Neural cell (in vitro differentiated cells): ENCODE data around the gene POLK. TPM values are rescaled to one million over a fixed set of nuclear protein-coding genes. Genes with fewer than 3 reads are reported as not detected.

Source experiments
- H2AFZ ChIP-seq: fragments of 200-600, 300-800 bp; sonication (generic), shearing (Covaris generic); 2 replicates; pipeline ENCODE4 v1.6.0; 2014; ENCODE audit warnings: low read depth, mild to moderate bottlenecking, antibody characterized with exemption, low read length, moderate library complexity
- H3F3A ChIP-seq: fragments of 200-600 bp; shearing (Covaris generic); 2 replicates; pipeline ENCODE4 v1.6.1; 2016; ENCODE audit warnings: mild to moderate bottlenecking, moderate library complexity, mixed read lengths, antibody characterized with exemption, low read length; ENCODE audit not compliant: insufficient read depth, poor library complexity, severe bottlenecking
- H3K27ac ChIP-seq: fragments of 200-600, 300-800 bp; sonication (generic), shearing (Covaris generic); 2 replicates; pipeline ENCODE4 v1.5.1; 2014; ENCODE audit warnings: mild to moderate bottlenecking, low read length, moderate library complexity
- H3K27me3 ChIP-seq: fragments of 300-800, 200-600 bp; sonication (generic), shearing (Covaris generic); 2 replicates; pipeline ENCODE4 v1.6.0; 2014; ENCODE audit warnings: mild to moderate bottlenecking, low read depth, low read length, moderate library complexity; ENCODE audit not compliant: insufficient read depth
- H3K36me3 ChIP-seq: fragments of 300-800, 200-600 bp; sonication (generic), shearing (Covaris generic); 2 replicates; pipeline ENCODE4 v1.5.1; 2014; ENCODE audit warnings: mild to moderate bottlenecking, antibody characterized with exemption, low read length, moderate library complexity; ENCODE audit not compliant: insufficient read depth
- H3K4me2 ChIP-seq: fragments of 300-800, 200-600 bp; sonication (generic), shearing (Covaris generic); 2 replicates; pipeline ENCODE4 v1.6.0; 2014; ENCODE audit warnings: mild to moderate bottlenecking, low read length
- H3K4me3 ChIP-seq: fragments of 300-800, 200-600 bp; sonication (generic), shearing (Covaris generic); 2 replicates; pipeline ENCODE4 v1.5.1; 2014; ENCODE audit warnings: mild to moderate bottlenecking, low read length, moderate library complexity
- H3K79me2 ChIP-seq: fragments of 200-600 bp; shearing (Covaris generic); replicated peaks from 2 replicates; pipeline ENCODE4 v1.6.0; 2014; ENCODE audit warnings: mild to moderate bottlenecking, low read length, moderate library complexity; ENCODE audit not compliant: insufficient read depth
- H3K9ac ChIP-seq: fragments of 300-800, 200-600 bp; sonication (generic), shearing (Covaris generic); 2 replicates; pipeline ENCODE4 v1.6.1; 2016; ENCODE audit warnings: mild to moderate bottlenecking, low read length, mixed read lengths
- H3K9me2 ChIP-seq: fragments of 200-600 bp; shearing (Covaris generic); 2 replicates; pipeline ENCODE4 v1.6.1; 2016; ENCODE audit warnings: mild to moderate bottlenecking, low read length, mixed read lengths; ENCODE audit not compliant: insufficient read depth
- H3K9me3 ChIP-seq: fragments of 200-600, 300-800 bp; sonication (generic), shearing (Covaris generic); 2 replicates; pipeline ENCODE4 v1.6.1; 2016; ENCODE audit warnings: mild to moderate bottlenecking, mixed run types, low read length, moderate library complexity, mixed read lengths
- H4K20me1 ChIP-seq: fragments of 200-600 bp; shearing (Covaris generic); 2 replicates; pipeline ENCODE4 v1.6.1; 2016; ENCODE audit warnings: mild to moderate bottlenecking, mixed run types; ENCODE audit not compliant: insufficient read depth
- EP300 ChIP-seq: fragments of 450-650 bp; conservative IDR thresholded peaks from 2 replicates; pipeline ENCODE4 v1.6.1; 2014; ENCODE audit warnings: antibody characterized with exemption, mild to moderate bottlenecking, moderate library complexity; ENCODE audit not compliant: poor library complexity, severe bottlenecking
- EZH2 ChIP-seq: fragments of 200-600, 300-800 bp; shearing (Covaris generic), sonication (generic); IDR thresholded peaks from 2 replicates; pipeline ENCODE4 v1.6.1; 2014; ENCODE audit warnings: antibody characterized with exemption, low read length, borderline replicate concordance, mild to moderate bottlenecking; ENCODE audit not compliant: insufficient read depth, poor library complexity, severe bottlenecking
- MXI1 ChIP-seq: fragments of 450-650 bp; conservative IDR thresholded peaks from 2 replicates; pipeline ENCODE4 v1.6.1; 2014; ENCODE audit warnings: antibody characterized with exemption, mild to moderate bottlenecking; ENCODE audit not compliant: poor library complexity, severe bottlenecking
- POLR2AphosphoS5 ChIP-seq: IDR thresholded peaks from 2 replicates; pipeline ENCODE4 v1.6.1; 2012
- RAD21 ChIP-seq: fragments of 450-650 bp; conservative IDR thresholded peaks from 2 replicates; pipeline ENCODE4 v1.6.1; 2014; ENCODE audit warnings: antibody characterized with exemption, mild to moderate bottlenecking, moderate library complexity
- SMC3 ChIP-seq: fragments of 450-650 bp; conservative IDR thresholded peaks from 2 replicates; pipeline ENCODE4 v1.6.1; 2014; ENCODE audit warnings: antibody characterized with exemption, mild to moderate bottlenecking, moderate library complexity; ENCODE audit not compliant: poor library complexity
- TAF1 ChIP-seq: IDR thresholded peaks from 2 replicates; pipeline ENCODE4 v1.6.1; 2012; ENCODE audit warnings: low read depth
- polyA plus RNA-seq: library from polyadenylated mRNA; depleted of rRNA; stranded (reverse); fragments of >200 nt; gene quantifications from 2 replicates; pipeline ENCODE4 v1.2.3, GENCODE V29; 2014
- TF ChIP-seq, protein P1 (sequence below): IDR thresholded peaks from 2 replicates; pipeline ENCODE4 v1.6.1; 2012; ENCODE audit warnings: borderline replicate concordance
- TF ChIP-seq, protein P2 (sequence below): fragments of 450-650 bp; IDR thresholded peaks from 2 replicates; pipeline ENCODE4 v1.5.1; 2014; ENCODE audit warnings: antibody characterized with exemption, mild to moderate bottlenecking, moderate library complexity; ENCODE audit not compliant: poor library complexity, severe bottlenecking

Gene POLK
- polyA plus RNA-seq, 1 donor from 2014 or later: 36.4 TPM

DNA sequence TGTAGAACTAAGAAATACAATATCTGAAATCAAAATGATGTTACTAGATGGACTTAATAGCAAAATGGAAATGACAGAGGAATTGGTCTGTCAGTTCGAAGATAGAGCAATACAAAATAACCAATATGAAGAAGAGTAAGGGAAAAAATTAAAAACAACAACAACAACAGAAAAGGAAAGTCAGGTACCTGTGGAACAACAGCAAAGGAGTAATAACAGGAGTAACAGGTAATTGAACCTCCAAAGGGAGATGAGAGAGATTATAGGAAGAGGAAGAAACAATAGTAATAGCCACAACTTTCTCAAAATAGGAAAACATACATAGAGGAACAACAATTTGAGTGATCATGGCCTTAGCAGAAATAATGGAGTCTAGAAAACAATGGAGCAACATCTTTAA is 13.7 kb downstream of the POLK start:
- no peak for TF ChIP-seq SMC3
- TF ChIP-seq MXI1: no peak
- TF ChIP-seq RAD21: no peak
- TF ChIP-seq, protein P1, sequence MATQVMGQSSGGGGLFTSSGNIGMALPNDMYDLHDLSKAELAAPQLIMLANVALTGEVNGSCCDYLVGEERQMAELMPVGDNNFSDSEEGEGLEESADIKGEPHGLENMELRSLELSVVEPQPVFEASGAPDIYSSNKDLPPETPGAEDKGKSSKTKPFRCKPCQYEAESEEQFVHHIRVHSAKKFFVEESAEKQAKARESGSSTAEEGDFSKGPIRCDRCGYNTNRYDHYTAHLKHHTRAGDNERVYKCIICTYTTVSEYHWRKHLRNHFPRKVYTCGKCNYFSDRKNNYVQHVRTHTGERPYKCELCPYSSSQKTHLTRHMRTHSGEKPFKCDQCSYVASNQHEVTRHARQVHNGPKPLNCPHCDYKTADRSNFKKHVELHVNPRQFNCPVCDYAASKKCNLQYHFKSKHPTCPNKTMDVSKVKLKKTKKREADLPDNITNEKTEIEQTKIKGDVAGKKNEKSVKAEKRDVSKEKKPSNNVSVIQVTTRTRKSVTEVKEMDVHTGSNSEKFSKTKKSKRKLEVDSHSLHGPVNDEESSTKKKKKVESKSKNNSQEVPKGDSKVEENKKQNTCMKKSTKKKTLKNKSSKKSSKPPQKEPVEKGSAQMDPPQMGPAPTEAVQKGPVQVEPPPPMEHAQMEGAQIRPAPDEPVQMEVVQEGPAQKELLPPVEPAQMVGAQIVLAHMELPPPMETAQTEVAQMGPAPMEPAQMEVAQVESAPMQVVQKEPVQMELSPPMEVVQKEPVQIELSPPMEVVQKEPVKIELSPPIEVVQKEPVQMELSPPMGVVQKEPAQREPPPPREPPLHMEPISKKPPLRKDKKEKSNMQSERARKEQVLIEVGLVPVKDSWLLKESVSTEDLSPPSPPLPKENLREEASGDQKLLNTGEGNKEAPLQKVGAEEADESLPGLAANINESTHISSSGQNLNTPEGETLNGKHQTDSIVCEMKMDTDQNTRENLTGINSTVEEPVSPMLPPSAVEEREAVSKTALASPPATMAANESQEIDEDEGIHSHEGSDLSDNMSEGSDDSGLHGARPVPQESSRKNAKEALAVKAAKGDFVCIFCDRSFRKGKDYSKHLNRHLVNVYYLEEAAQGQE: no peak
- no peak for TF ChIP-seq EP300
- no peak for TF ChIP-seq POLR2AphosphoS5
- no peak for TF ChIP-seq TAF1
- TF ChIP-seq, protein P2, sequence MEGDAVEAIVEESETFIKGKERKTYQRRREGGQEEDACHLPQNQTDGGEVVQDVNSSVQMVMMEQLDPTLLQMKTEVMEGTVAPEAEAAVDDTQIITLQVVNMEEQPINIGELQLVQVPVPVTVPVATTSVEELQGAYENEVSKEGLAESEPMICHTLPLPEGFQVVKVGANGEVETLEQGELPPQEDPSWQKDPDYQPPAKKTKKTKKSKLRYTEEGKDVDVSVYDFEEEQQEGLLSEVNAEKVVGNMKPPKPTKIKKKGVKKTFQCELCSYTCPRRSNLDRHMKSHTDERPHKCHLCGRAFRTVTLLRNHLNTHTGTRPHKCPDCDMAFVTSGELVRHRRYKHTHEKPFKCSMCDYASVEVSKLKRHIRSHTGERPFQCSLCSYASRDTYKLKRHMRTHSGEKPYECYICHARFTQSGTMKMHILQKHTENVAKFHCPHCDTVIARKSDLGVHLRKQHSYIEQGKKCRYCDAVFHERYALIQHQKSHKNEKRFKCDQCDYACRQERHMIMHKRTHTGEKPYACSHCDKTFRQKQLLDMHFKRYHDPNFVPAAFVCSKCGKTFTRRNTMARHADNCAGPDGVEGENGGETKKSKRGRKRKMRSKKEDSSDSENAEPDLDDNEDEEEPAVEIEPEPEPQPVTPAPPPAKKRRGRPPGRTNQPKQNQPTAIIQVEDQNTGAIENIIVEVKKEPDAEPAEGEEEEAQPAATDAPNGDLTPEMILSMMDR: no peak
- Histone ChIP-seq H3K4me3 (no peak overlapping the region), H3K79me2 (peaks cover 31% of the 10 kb centered on the region), H3K27ac (no peak overlapping the region), H2AFZ (no peak overlapping the region), H3K4me2 (no peak overlapping the region), H3K27me3 (no peaks in the 10 kb centered on the region), H3K9me2 (no peaks in the 10 kb centered on the region), H3K9ac (no peak overlapping the region), H3K9me3 (peaks cover 6% of the 10 kb centered on the region), H3K36me3 (no peaks in the 10 kb centered on the region), H3F3A (no peaks in the 10 kb centered on the region), H4K20me1 (no peaks in the 10 kb centered on the region)

DNA sequence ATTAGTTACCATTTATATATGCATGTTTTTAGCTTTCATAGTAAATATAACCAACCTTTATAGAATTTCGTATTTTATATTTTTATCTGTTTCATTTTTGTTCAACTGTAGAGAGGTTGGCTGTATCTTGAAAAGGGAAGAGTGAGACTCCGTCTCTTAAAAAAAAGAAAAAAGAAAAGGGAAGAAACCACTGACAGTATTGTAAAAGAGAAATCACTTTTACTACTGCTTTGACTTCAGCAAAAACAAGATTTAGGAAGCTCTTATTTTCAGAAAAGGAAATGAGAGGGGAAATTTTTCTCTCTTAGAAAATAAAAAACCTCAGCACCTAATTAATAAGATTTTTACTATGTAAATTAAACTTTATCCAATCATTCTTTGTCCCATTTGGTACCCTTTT is 14.4 kb downstream of the POLK start:
- Histone ChIP-seq H4K20me1 (no peaks in the 10 kb centered on the region), H3K36me3 (no peaks in the 10 kb centered on the region), H3K4me3 (no peak overlapping the region), H3F3A (no peaks in the 10 kb centered on the region), H2AFZ (no peak overlapping the region), H3K4me2 (no peak overlapping the region), H3K27me3 (no peaks in the 10 kb centered on the region), H3K9ac (no peak overlapping the region), H3K79me2 (peaks cover 24% of the 10 kb centered on the region), H3K9me2 (no peaks in the 10 kb centered on the region), H3K27ac (no peak overlapping the region), H3K9me3 (peaks cover 6% of the 10 kb centered on the region)
- TF ChIP-seq TAF1: no peak
- TF ChIP-seq, protein P1: no peak
- TF ChIP-seq POLR2AphosphoS5: no peak
- no peak for TF ChIP-seq EP300
- TF ChIP-seq, protein P2: no peak
- no peak for TF ChIP-seq SMC3
- TF ChIP-seq MXI1: no peak
- TF ChIP-seq RAD21: no peak
- TF ChIP-seq EZH2: no peak
